Measurements from ENCODE around the gene RALGPS1. TPM values are rescaled to one million over a fixed set of nuclear protein-coding genes. Genes with fewer than 3 reads are reported as not detected.

The RALGPS1 gene
- polyA plus RNA-seq, 1 donor = 6.7 TPM

- DNase-seq = no peak
Measured at GRCh38 chr9:127104581-127105311, 190.2 kb downstream of the RALGPS1 start.

- no peak for DNase-seq
Measured at GRCh38 chr9:127105805-127106465, 191.4 kb downstream of the RALGPS1 start.

- no peak for DNase-seq
Measured at GRCh38 chr9:127106466-127106855, 191.9 kb downstream of the RALGPS1 start.

- no peak for DNase-seq
Measured at GRCh38 chr9:127107171-127107928, 192.8 kb downstream of the RALGPS1 start.

GRCh38 chr9:127107929-127108876, 193.6 kb downstream of the RALGPS1 start:
- DNase-seq = no peak

GRCh38 chr9:127109212-127109711, 194.7 kb downstream of the RALGPS1 start:
- no peak for DNase-seq

- peak; percentile 74 for DNase-seq
Measured at GRCh38 chr9:127112056-127112455, 197.5 kb downstream of the RALGPS1 start.

- DNase-seq = no peak
Measured at GRCh38 chr9:127112735-127113161, 198.2 kb downstream of the RALGPS1 start.

GRCh38 chr9:127113191-127113972, 198.8 kb downstream of the RALGPS1 start:
- DNase-seq = peak; percentile 64

GRCh38 chr9:127114606-127115005, 200.0 kb downstream of the RALGPS1 start:
- no peak for DNase-seq

GRCh38 chr9:127116088-127116726, 201.6 kb downstream of the RALGPS1 start:
- DNase-seq = peak; percentile 51

GRCh38 chr9:127116957-127117356, 202.4 kb downstream of the RALGPS1 start:
- DNase-seq = no peak

- DNase-seq = no peak
Measured at GRCh38 chr9:127117801-127118200, 203.2 kb downstream of the RALGPS1 start.

GRCh38 chr9:127118597-127119319, 204.2 kb downstream of the RALGPS1 start:
- DNase-seq = no peak

- no peak for DNase-seq
Measured at GRCh38 chr9:127119320-127119709, 204.7 kb downstream of the RALGPS1 start.

GRCh38 chr9:127121628-127122175, 207.1 kb downstream of the RALGPS1 start:
- DNase-seq = no peak

GRCh38 chr9:127122176-127123063, 207.8 kb downstream of the RALGPS1 start, which contains the start of gene ANGPTL2:
TSS of gene ANGPTL2 (minus strand) at chr9:127122635. CDS start at chr9:127108731, 13,904 bp downstream.
- peak; percentile 95 for DNase-seq

Data from hindlimb muscle (tissue), 1 donor.